ENCODE results near the gene ANXA2R. TPM values are rescaled to one million over a fixed set of nuclear protein-coding genes. Genes with fewer than 3 reads are reported as not detected.

ANXA2R gene
- polyA plus RNA-seq, 3 donors, result 2.3 to 6.4 (median 3.1) TPM

DNA sequence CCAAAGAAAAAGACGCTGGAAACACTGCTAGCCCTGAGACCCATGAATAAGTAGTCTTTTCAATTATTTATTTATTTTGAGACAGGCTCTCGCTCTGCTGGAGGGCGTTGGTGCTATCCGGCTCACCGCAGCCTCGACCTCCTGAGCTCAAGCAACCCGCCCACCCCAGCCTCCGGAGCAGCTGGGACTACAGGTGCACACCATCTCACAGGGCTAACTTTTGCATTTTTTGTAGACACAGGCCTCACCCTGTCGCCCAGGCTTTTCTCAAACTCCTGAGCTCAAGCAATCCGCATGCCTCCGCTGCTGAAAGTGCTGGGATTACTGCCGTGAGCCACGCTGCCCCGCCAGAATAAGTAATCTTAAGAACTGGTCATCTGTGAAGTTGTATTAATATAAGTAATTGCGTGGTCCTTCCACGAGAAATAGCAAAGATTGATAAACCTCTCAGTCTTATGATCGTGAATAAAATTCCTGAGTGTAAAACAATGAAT, 1.6 kb downstream of the ANXA2R start:
- Mint-ChIP-seq H3K9me3 (peaks cover 0 to 12% (median 2%) of the 10 kb centered on the region in 7 donors), H3K4me3 (peak overlapping the region; percentile 83 to 96), H3K36me3 (no peaks in the 10 kb centered on the region), H3K27me3 (ENCODE audit: low read depth in 3 of 3) (no peaks in the 10 kb centered on the region), H3K4me1 (peaks cover 41% of the 10 kb centered on the region), H3K27ac (peak overlapping the region; percentile 72 to 90 (median 87))
- H3K4me2 ChIP-seq (replicated peaks; ENCODE audit: extremely low read depth, low read length, poor library complexity, severe bottlenecking), result peak overlapping the region; percentile 99
- H3K36me3 ChIP-seq (replicated peaks in 1 of 2; ENCODE audit: control insufficient read depth in 1 of 2, insufficient read depth in 2 of 2, low read length in 2 of 2), result no peaks in the 10 kb centered on the region
- TF ChIP-seq, protein P1, sequence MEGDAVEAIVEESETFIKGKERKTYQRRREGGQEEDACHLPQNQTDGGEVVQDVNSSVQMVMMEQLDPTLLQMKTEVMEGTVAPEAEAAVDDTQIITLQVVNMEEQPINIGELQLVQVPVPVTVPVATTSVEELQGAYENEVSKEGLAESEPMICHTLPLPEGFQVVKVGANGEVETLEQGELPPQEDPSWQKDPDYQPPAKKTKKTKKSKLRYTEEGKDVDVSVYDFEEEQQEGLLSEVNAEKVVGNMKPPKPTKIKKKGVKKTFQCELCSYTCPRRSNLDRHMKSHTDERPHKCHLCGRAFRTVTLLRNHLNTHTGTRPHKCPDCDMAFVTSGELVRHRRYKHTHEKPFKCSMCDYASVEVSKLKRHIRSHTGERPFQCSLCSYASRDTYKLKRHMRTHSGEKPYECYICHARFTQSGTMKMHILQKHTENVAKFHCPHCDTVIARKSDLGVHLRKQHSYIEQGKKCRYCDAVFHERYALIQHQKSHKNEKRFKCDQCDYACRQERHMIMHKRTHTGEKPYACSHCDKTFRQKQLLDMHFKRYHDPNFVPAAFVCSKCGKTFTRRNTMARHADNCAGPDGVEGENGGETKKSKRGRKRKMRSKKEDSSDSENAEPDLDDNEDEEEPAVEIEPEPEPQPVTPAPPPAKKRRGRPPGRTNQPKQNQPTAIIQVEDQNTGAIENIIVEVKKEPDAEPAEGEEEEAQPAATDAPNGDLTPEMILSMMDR (IDR thresholded peaks at IDR 0.05), result no peak
- no peak for DNase-seq
- intact Hi-C loops (cut with micrococcal nuclease), result no loop called here
- H3K4me3 ChIP-seq (replicated peaks in 1 of 3; ENCODE audit: low read depth in 2 of 3, low read length in 3 of 3), result peak overlapping the region; percentile 70 to 86 (median 81)
- peak overlapping the region; percentile 48 for H3K9ac ChIP-seq (ENCODE audit: insufficient read depth, low read length, poor library complexity, severe bottlenecking)
- peak overlapping the region; percentile 75 for H2AFZ ChIP-seq (ENCODE audit: insufficient read depth, low read depth, low read length, poor library complexity, severe bottlenecking)
- H3K4me1 ChIP-seq (ENCODE audit: control insufficient read depth in 1 of 2, insufficient read depth in 2 of 2, low read length in 2 of 2), result peaks cover 29 to 37% of the 10 kb centered on the region in 2 donors
- H3K9me3 ChIP-seq (replicated peaks in 1 of 2; ENCODE audit: control insufficient read depth in 1 of 2, insufficient read depth in 1 of 2, low read length in 2 of 2), result no peaks in the 10 kb centered on the region
- H3K27ac ChIP-seq (ENCODE audit: low read depth in 1 of 2, low read length in 2 of 2), result peak overlapping the region; percentile 60 to 81
- H3K27me3 ChIP-seq (ENCODE audit: control insufficient read depth in 2 of 2, insufficient read depth in 2 of 2, low read length in 2 of 2), result no peaks in the 10 kb centered on the region
- WGBS (ENCODE audit: insufficient coverage), result 52% methylated on average over 8 of the region's 17 CpGs
- no peaks in the 10 kb centered on the region for H4K20me1 ChIP-seq (ENCODE audit: insufficient read depth, low read length)
- H3K79me2 ChIP-seq (ENCODE audit: insufficient read depth, low read length), result peaks cover 22% of the 10 kb centered on the region

DNA sequence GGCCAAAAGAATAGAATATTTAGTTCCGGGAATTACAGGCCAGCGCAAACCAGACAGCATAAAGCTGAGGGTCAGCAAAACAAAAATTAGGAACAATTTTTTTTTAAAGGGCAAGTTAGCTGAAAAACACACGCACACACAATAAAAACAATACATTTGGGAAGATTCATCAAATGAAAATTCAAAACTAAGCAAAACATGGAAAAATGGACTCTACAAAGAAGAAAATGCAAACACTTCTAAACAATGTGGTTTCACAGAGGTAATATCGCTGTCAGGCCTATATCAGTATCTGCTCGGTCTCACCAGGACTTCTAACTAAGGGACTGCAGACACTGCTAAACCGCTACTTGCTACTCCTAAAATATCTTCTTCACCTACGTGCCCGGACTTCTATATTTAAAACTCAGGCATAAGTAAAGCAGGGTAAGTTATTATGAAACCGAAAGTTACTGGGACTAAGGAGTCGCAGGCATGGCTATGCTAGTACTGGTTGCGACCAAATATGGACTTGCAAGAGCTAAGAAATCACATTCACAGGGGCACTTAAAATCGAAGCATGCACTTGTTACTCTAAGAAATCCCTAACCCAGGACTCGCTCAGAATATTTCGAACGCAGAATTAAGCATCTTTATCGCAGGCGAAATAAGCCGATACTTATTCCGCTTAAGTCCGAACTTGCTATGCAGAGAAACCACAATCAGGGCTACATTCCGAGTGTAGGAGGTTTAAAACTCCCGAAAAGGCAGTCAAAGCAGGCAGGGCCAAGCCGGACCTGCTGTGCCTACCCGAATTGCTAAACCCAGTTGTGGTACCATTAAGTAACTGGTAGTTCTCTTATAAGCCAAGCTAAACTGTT, 2.3 kb downstream of the ANXA2R start:
- Histone ChIP-seq H3K36me3 (replicated peaks in 1 of 2; ENCODE audit: control insufficient read depth in 1 of 2, insufficient read depth in 2 of 2, low read length in 2 of 2) (no peaks in the 10 kb centered on the region), H3K4me2 (replicated peaks; ENCODE audit: extremely low read depth, low read length, poor library complexity, severe bottlenecking) (peak overlapping the region; percentile 99), H2AFZ (ENCODE audit: insufficient read depth, low read depth, low read length, poor library complexity, severe bottlenecking) (peak overlapping the region; percentile 75), H3K9ac (ENCODE audit: insufficient read depth, low read length, poor library complexity, severe bottlenecking) (peak overlapping the region; percentile 48), H3K27me3 (ENCODE audit: control insufficient read depth in 2 of 2, insufficient read depth in 2 of 2, low read length in 2 of 2) (no peaks in the 10 kb centered on the region), H3K4me1 (ENCODE audit: control insufficient read depth in 1 of 2, insufficient read depth in 2 of 2, low read length in 2 of 2) (peaks cover 25 to 32% of the 10 kb centered on the region in 2 donors), H3K9me3 (replicated peaks in 1 of 2; ENCODE audit: control insufficient read depth in 1 of 2, insufficient read depth in 1 of 2, low read length in 2 of 2) (no peaks in the 10 kb centered on the region), H4K20me1 (ENCODE audit: insufficient read depth, low read length) (no peaks in the 10 kb centered on the region), H3K4me3 (replicated peaks in 1 of 3; ENCODE audit: low read depth in 2 of 3, low read length in 3 of 3) (peak overlapping the region; percentile 70 to 86 (median 81)), H3K79me2 (ENCODE audit: insufficient read depth, low read length) (peaks cover 22% of the 10 kb centered on the region), H3K27ac (ENCODE audit: low read depth in 1 of 2, low read length in 2 of 2) (peak overlapping the region; percentile 68 to 81)
- 27% methylated on average over 13 of the region's 24 CpGs for WGBS (ENCODE audit: insufficient coverage)
- Mint-ChIP-seq H3K4me1 (peaks cover 37% of the 10 kb centered on the region), H3K4me3 (peak overlapping the region; percentile 83 to 96), H3K9me3 (peaks cover 0 to 12% (median 2%) of the 10 kb centered on the region in 7 donors), H3K36me3 (no peaks in the 10 kb centered on the region), H3K27ac (peak overlapping the region; percentile 72 to 90 (median 87)), H3K27me3 (ENCODE audit: low read depth in 3 of 3) (no peaks in the 10 kb centered on the region)
- TF ChIP-seq, protein P1 (IDR thresholded peaks at IDR 0.05), result no peak
- intact Hi-C loops (cut with micrococcal nuclease), result no loop called here
- DNase-seq, result peak; percentile 38 to 71 (median 52)

Measured in CD14-positive monocyte (primary cell).